ENCODE data around the gene RYR1. TPM values are rescaled to one million over a fixed set of nuclear protein-coding genes. Genes with fewer than 3 reads are reported as not detected.
A peak's percentile ranks its signal among the peaks of the same experiment; 100 is the strongest.

Gene RYR1
- 2.8 TPM for polyA plus RNA-seq (2013, experiment 1 of 2)
- 3.3 TPM for polyA plus RNA-seq (2013, experiment 2 of 2)

GRCh38 chr19:38433268-38433733 is at the start of gene RYR1:
Gene RYR1, plus strand, starts transcription at chr19:38433691. Its CDS starts 139 bp downstream, at chr19:38433830.
- H3K4me2 ChIP-seq (ENCODE audit: low read length) = peak within 1 kb of the TSS; percentile 48
- no peak within 1 kb of the TSS for H3K56ac ChIP-seq (ENCODE audit: low read length)
- no peak within 1 kb of the TSS for H3K9ac ChIP-seq (ENCODE audit: low read length)
- no peak within 1 kb of the TSS for H2AK5ac ChIP-seq (ENCODE audit: low read length)
- H4K5ac ChIP-seq (ENCODE audit: low read length) = no peak within 1 kb of the TSS
- H2BK15ac ChIP-seq (replicated peaks; ENCODE audit: low read depth) = no peak within 1 kb of the TSS
- H3K23ac ChIP-seq (ENCODE audit: low read length) = no peak within 1 kb of the TSS
- no peaks in the 10 kb centered on the region for H3K27me3 ChIP-seq (ENCODE audit: insufficient read depth, low read length, poor library complexity)
- H3K4me3 ChIP-seq (ENCODE audit: low read length) = no peak within 1 kb of the TSS
- no peaks in the 10 kb centered on the region for H3K79me2 ChIP-seq (ENCODE audit: control insufficient read depth, insufficient read depth, low read length)
- DNase-seq = peak; percentile 90
- no CpG with 5 or more reads among the region's 20 CpGs for WGBS (ENCODE audit: extremely low coverage, insufficient coverage, low lambda C conversion rate)
- no peak within 1 kb of the TSS for H2BK5ac ChIP-seq (ENCODE audit: low read length)
- no peaks in the 10 kb centered on the region for H3K36me3 ChIP-seq (ENCODE audit: control insufficient read depth, insufficient read depth, low read length)
- H3K4ac ChIP-seq (ENCODE audit: low read depth, low read length) = no peak within 1 kb of the TSS
- no peak within 1 kb of the TSS for H4K8ac ChIP-seq (ENCODE audit: low read depth, low read length)
- no peak within 1 kb of the TSS for H2BK120ac ChIP-seq (ENCODE audit: low read depth, low read length)
- H3K27ac ChIP-seq (ENCODE audit: low read depth, low read length) = no peak within 1 kb of the TSS
- peaks cover 4% of the 10 kb centered on the region for H3K4me1 ChIP-seq (ENCODE audit: control insufficient read depth, low read depth, low read length)
- H3K18ac ChIP-seq (ENCODE audit: low read length) = no peak within 1 kb of the TSS
- no peaks in the 10 kb centered on the region for H3K79me1 ChIP-seq (ENCODE audit: low read length)

DNA sequence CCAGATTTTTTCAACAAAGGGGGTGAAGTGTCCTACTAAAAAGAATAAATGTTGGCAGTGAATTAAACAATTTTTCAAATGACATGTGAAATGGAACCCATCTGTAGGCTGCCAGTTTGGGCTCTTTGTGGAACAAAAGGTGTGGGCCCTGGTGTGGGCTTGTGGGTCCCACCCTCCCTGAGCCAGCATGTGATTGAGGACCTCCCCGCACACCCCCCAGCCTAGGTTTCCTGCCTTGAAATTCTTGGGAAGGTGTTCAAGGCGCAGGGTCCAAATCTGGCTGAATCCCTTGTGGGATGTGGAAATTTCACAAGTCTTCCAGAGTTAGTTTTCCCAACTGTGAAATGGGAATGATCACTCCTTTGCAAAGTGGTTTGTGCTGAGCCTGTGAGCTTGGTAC is 49.7 kb upstream of the RYR1 start:
- Histone ChIP-seq H3K23ac (ENCODE audit: low read length) (no peak overlapping the region), H3K4me3 (ENCODE audit: low read length) (no peak overlapping the region), H4K8ac (ENCODE audit: low read depth, low read length) (no peak overlapping the region), H3K79me1 (ENCODE audit: low read length) (no peaks in the 10 kb centered on the region), H3K27me3 (ENCODE audit: insufficient read depth, low read length, poor library complexity) (no peaks in the 10 kb centered on the region), H4K5ac (ENCODE audit: low read length) (no peak overlapping the region), H3K36me3 (ENCODE audit: control insufficient read depth, insufficient read depth, low read length) (peaks cover 15% of the 10 kb centered on the region), H3K79me2 (ENCODE audit: control insufficient read depth, insufficient read depth, low read length) (no peaks in the 10 kb centered on the region), H3K9ac (ENCODE audit: low read length) (no peak overlapping the region), H2BK5ac (ENCODE audit: low read length) (no peak overlapping the region), H3K27ac (ENCODE audit: low read depth, low read length) (no peak overlapping the region), H3K4me1 (ENCODE audit: control insufficient read depth, low read depth, low read length) (no peaks in the 10 kb centered on the region), H2AK5ac (ENCODE audit: low read length) (no peak overlapping the region), H3K4ac (ENCODE audit: low read depth, low read length) (no peak overlapping the region), H3K56ac (ENCODE audit: low read length) (no peak overlapping the region), H2BK15ac (replicated peaks; ENCODE audit: low read depth) (no peak overlapping the region), H3K18ac (ENCODE audit: low read length) (no peak overlapping the region), H2BK120ac (ENCODE audit: low read depth, low read length) (no peak overlapping the region), H3K4me2 (ENCODE audit: low read length) (no peak overlapping the region)
- DNase-seq = no peak
- WGBS (ENCODE audit: extremely low coverage, insufficient coverage, low lambda C conversion rate) = no CpG with 5 or more reads among the region's 2 CpGs

GRCh38 chr19:38384209-38385027 is 49.1 kb upstream of the RYR1 start:
- peak; percentile 78 for DNase-seq
- Histone ChIP-seq H3K56ac (ENCODE audit: low read length) (no peak overlapping the region), H2BK120ac (ENCODE audit: low read depth, low read length) (no peak overlapping the region), H2BK15ac (replicated peaks; ENCODE audit: low read depth) (no peak overlapping the region), H3K4me3 (ENCODE audit: low read length) (no peak overlapping the region), H3K36me3 (ENCODE audit: control insufficient read depth, insufficient read depth, low read length) (peaks cover 14% of the 10 kb centered on the region), H3K4me2 (ENCODE audit: low read length) (no peak overlapping the region), H3K18ac (ENCODE audit: low read length) (no peak overlapping the region), H3K27ac (ENCODE audit: low read depth, low read length) (no peak overlapping the region), H3K23ac (ENCODE audit: low read length) (no peak overlapping the region), H3K79me2 (ENCODE audit: control insufficient read depth, insufficient read depth, low read length) (no peaks in the 10 kb centered on the region), H2AK5ac (ENCODE audit: low read length) (no peak overlapping the region), H4K5ac (ENCODE audit: low read length) (no peak overlapping the region), H2BK5ac (ENCODE audit: low read length) (no peak overlapping the region), H3K9ac (ENCODE audit: low read length) (no peak overlapping the region), H3K79me1 (ENCODE audit: low read length) (no peaks in the 10 kb centered on the region), H3K4me1 (ENCODE audit: control insufficient read depth, low read depth, low read length) (no peaks in the 10 kb centered on the region), H4K8ac (ENCODE audit: low read depth, low read length) (no peak overlapping the region), H3K27me3 (ENCODE audit: insufficient read depth, low read length, poor library complexity) (no peaks in the 10 kb centered on the region), H3K4ac (ENCODE audit: low read depth, low read length) (no peak overlapping the region)
- WGBS (ENCODE audit: extremely low coverage, insufficient coverage, low lambda C conversion rate) = no CpG with 5 or more reads among the region's 10 CpGs

- no peak overlapping the region for H3K9ac ChIP-seq (ENCODE audit: low read length)
- H3K36me3 ChIP-seq (ENCODE audit: control insufficient read depth, insufficient read depth, low read length) = peaks cover 13% of the 10 kb centered on the region
- H4K5ac ChIP-seq (ENCODE audit: low read length) = no peak overlapping the region
- DNase-seq = no peak
- no peak overlapping the region for H3K4me3 ChIP-seq (ENCODE audit: low read length)
- H4K8ac ChIP-seq (ENCODE audit: low read depth, low read length) = no peak overlapping the region
- H3K4me1 ChIP-seq (ENCODE audit: control insufficient read depth, low read depth, low read length) = peaks cover 3% of the 10 kb centered on the region
- no peak overlapping the region for H3K23ac ChIP-seq (ENCODE audit: low read length)
- WGBS (ENCODE audit: extremely low coverage, insufficient coverage, low lambda C conversion rate) = no CpG with 5 or more reads among the region's 40 CpGs
- no peak overlapping the region for H3K18ac ChIP-seq (ENCODE audit: low read length)
- no peak overlapping the region for H3K4me2 ChIP-seq (ENCODE audit: low read length)
- no peak overlapping the region for H2BK5ac ChIP-seq (ENCODE audit: low read length)
- H3K79me2 ChIP-seq (ENCODE audit: control insufficient read depth, insufficient read depth, low read length) = no peaks in the 10 kb centered on the region
- no peak overlapping the region for H2AK5ac ChIP-seq (ENCODE audit: low read length)
- H3K56ac ChIP-seq (ENCODE audit: low read length) = no peak overlapping the region
- H3K27ac ChIP-seq (ENCODE audit: low read depth, low read length) = no peak overlapping the region
- H2BK15ac ChIP-seq (replicated peaks; ENCODE audit: low read depth) = no peak overlapping the region
- H3K27me3 ChIP-seq (ENCODE audit: insufficient read depth, low read length, poor library complexity) = no peaks in the 10 kb centered on the region
- H3K4ac ChIP-seq (ENCODE audit: low read depth, low read length) = no peak overlapping the region
- H3K79me1 ChIP-seq (ENCODE audit: low read length) = no peaks in the 10 kb centered on the region
- no peak overlapping the region for H2BK120ac ChIP-seq (ENCODE audit: low read depth, low read length)
Measured at GRCh38 chr19:38385057-38385803, 48.3 kb upstream of the RYR1 start.

GRCh38 chr19:38385804-38386257 is 47.7 kb upstream of the RYR1 start:
- Histone ChIP-seq H3K9ac (ENCODE audit: low read length) (no peak overlapping the region), H4K8ac (ENCODE audit: low read depth, low read length) (no peak overlapping the region), H3K27ac (ENCODE audit: low read depth, low read length) (no peak overlapping the region), H2BK5ac (ENCODE audit: low read length) (no peak overlapping the region), H3K18ac (ENCODE audit: low read length) (no peak overlapping the region), H3K4me3 (ENCODE audit: low read length) (no peak overlapping the region), H3K36me3 (ENCODE audit: control insufficient read depth, insufficient read depth, low read length) (peaks cover 13% of the 10 kb centered on the region), H2BK15ac (replicated peaks; ENCODE audit: low read depth) (no peak overlapping the region), H3K27me3 (ENCODE audit: insufficient read depth, low read length, poor library complexity) (no peaks in the 10 kb centered on the region), H3K79me1 (ENCODE audit: low read length) (no peaks in the 10 kb centered on the region), H3K4me1 (ENCODE audit: control insufficient read depth, low read depth, low read length) (peaks cover 3% of the 10 kb centered on the region), H3K79me2 (ENCODE audit: control insufficient read depth, insufficient read depth, low read length) (no peaks in the 10 kb centered on the region), H3K4me2 (ENCODE audit: low read length) (no peak overlapping the region), H4K5ac (ENCODE audit: low read length) (no peak overlapping the region), H2BK120ac (ENCODE audit: low read depth, low read length) (no peak overlapping the region), H2AK5ac (ENCODE audit: low read length) (no peak overlapping the region), H3K23ac (ENCODE audit: low read length) (no peak overlapping the region), H3K56ac (ENCODE audit: low read length) (no peak overlapping the region), H3K4ac (ENCODE audit: low read depth, low read length) (no peak overlapping the region)
- DNase-seq = no peak
- no CpG with 5 or more reads among the region's 40 CpGs for WGBS (ENCODE audit: extremely low coverage, insufficient coverage, low lambda C conversion rate)
